Forelimb muscle (tissue), 1 donor: ENCODE data around the gene CCL11. TPM values are rescaled to one million over a fixed set of nuclear protein-coding genes. Genes with fewer than 3 reads are reported as not detected.

Experiments
- DNase-seq: peaks from one replicate; pipeline ENCODE4 v3.0.0-alpha.2; 2013; ENCODE audit warnings: low read depth
- polyA plus RNA-seq: library from polyadenylated mRNA; unstranded; fragments of 120-200 nt; gene quantifications from one replicate; pipeline ENCODE4 v1.2.1, GENCODE V29; 2013; ENCODE audit not compliant: insufficient read length

CCL11 gene
- not detected for polyA plus RNA-seq

GRCh38 chr17:34285286-34285792, at the start of gene CCL11:
Gene CCL11 (plus strand): TSS chr17:34285742. CDS start chr17:34285809, 67 bp downstream.
- no peak for DNase-seq

GRCh38 chr17:34236281-34236892, 49.2 kb upstream of the CCL11 start:
- no peak for DNase-seq

- DNase-seq, result no peak
Observed at GRCh38 chr17:34237458-34237857, 48.1 kb upstream of the CCL11 start.

GRCh38 chr17:34241062-34241461, 44.5 kb upstream of the CCL11 start:
- DNase-seq, result no peak

- no peak for DNase-seq
Observed at GRCh38 chr17:34242587-34243363, 42.8 kb upstream of the CCL11 start.

GRCh38 chr17:34243364-34244320, 41.9 kb upstream of the CCL11 start:
- DNase-seq, result no peak

- DNase-seq, result no peak
Observed at GRCh38 chr17:34245351-34245905, 40.1 kb upstream of the CCL11 start.

- no peak for DNase-seq
Observed at GRCh38 chr17:34246446-34246845, 39.1 kb upstream of the CCL11 start.

GRCh38 chr17:34246881-34247280, 38.7 kb upstream of the CCL11 start:
- DNase-seq, result no peak

GRCh38 chr17:34248511-34249024, 37.0 kb upstream of the CCL11 start:
- DNase-seq, result no peak

GRCh38 chr17:34249061-34249460, 36.5 kb upstream of the CCL11 start:
- no peak for DNase-seq

GRCh38 chr17:34249478-34249877, 36.1 kb upstream of the CCL11 start:
- no peak for DNase-seq

- no peak for DNase-seq
Observed at GRCh38 chr17:34251186-34251585, 34.4 kb upstream of the CCL11 start.

GRCh38 chr17:34252095-34252443, 33.5 kb upstream of the CCL11 start:
- no peak for DNase-seq

GRCh38 chr17:34252444-34253138, 33.0 kb upstream of the CCL11 start:
- no peak for DNase-seq

GRCh38 chr17:34253139-34253525, 32.4 kb upstream of the CCL11 start:
- no peak for DNase-seq

- DNase-seq, result no peak
Observed at GRCh38 chr17:34254146-34254545, 31.4 kb upstream of the CCL11 start.

GRCh38 chr17:34254651-34255380, 30.7 kb upstream of the CCL11 start, which contains the start of gene CCL2:
Gene CCL2 (plus strand): TSS chr17:34255285. CDS start chr17:34255350, 65 bp downstream.
- DNase-seq, result peak; percentile 81

GRCh38 chr17:34255381-34255732, 30.2 kb upstream of the CCL11 start:
- DNase-seq, result no peak

- no peak for DNase-seq
Observed at GRCh38 chr17:34255841-34256240, 29.7 kb upstream of the CCL11 start.
